NB4 (cell line): Measurements from ENCODE around the gene PCDHB13.
"Not testable (repeated sequence)": the region's sequence is repeated elsewhere in the genome, so short reads cannot be mapped to it uniquely, and the experiment has no call there.

Source experiments
- DNase-seq: peaks from one replicate; pipeline ENCODE4 v3.0.0; 2010; ENCODE audit warnings: low read depth
- H3K4me3 ChIP-seq: one replicate; pipeline ENCODE4 v1.5.1; 2011; ENCODE audit warnings: mild to moderate bottlenecking, low read depth, low read length, moderate library complexity
- MYC ChIP-seq: IDR thresholded peaks from 2 replicates; pipeline ENCODE4 v1.6.1; 2011; ENCODE audit warnings: low read depth, low read length
- POLR2A ChIP-seq: IDR thresholded peaks from 2 replicates; pipeline ENCODE4 v1.6.1; 2011; ENCODE audit warnings: mild to moderate bottlenecking; ENCODE audit not compliant: insufficient read length; ENCODE audit errors: extremely low read depth
- TF ChIP-seq, protein P1 (sequence below): IDR thresholded peaks from 2 replicates; pipeline ENCODE4 v1.6.1; 2011; ENCODE audit warnings: low read depth, low read length
- TF ChIP-seq, protein P2 (sequence below): IDR thresholded peaks from one replicate; pipeline ENCODE4 v1.5.1; 2012; ENCODE audit warnings: low read depth, low read length

Gene PCDHB13

DNA sequence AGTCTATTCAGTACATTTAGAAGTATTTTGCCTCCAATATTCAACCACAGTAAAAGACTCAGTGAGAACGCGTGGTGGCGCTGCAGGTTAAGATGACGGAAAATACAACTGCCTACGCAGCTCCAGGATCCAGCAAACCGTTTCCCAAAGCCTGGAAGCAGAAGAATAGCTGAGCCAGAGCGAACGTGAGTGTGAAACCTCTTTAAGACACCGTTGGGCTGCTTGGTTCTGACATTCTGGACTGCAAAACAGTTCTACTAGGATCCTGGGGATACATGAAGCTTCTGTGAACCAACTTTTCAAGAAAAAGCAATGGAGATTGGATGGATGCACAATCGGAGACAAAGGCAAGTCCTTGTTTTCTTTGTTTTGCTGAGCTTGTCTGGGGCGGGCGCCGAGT lies 31.5 kb upstream of the PCDHB13 start, which contains the start of gene PCDHB16:
TSS of gene PCDHB16 (plus strand) at position 140 of the 400 bp plus-strand sequence. CDS start at position 313, 173 bp downstream.
- TF ChIP-seq POLR2A (no peak), MYC (no peak)
- TF ChIP-seq, protein P1, sequence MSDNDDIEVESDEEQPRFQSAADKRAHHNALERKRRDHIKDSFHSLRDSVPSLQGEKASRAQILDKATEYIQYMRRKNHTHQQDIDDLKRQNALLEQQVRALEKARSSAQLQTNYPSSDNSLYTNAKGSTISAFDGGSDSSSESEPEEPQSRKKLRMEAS, result no peak
- TF ChIP-seq, protein P2, sequence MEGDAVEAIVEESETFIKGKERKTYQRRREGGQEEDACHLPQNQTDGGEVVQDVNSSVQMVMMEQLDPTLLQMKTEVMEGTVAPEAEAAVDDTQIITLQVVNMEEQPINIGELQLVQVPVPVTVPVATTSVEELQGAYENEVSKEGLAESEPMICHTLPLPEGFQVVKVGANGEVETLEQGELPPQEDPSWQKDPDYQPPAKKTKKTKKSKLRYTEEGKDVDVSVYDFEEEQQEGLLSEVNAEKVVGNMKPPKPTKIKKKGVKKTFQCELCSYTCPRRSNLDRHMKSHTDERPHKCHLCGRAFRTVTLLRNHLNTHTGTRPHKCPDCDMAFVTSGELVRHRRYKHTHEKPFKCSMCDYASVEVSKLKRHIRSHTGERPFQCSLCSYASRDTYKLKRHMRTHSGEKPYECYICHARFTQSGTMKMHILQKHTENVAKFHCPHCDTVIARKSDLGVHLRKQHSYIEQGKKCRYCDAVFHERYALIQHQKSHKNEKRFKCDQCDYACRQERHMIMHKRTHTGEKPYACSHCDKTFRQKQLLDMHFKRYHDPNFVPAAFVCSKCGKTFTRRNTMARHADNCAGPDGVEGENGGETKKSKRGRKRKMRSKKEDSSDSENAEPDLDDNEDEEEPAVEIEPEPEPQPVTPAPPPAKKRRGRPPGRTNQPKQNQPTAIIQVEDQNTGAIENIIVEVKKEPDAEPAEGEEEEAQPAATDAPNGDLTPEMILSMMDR, result no peak
- no peak for DNase-seq
- H3K4me3 ChIP-seq, result no peak within 1 kb of the TSS

DNA sequence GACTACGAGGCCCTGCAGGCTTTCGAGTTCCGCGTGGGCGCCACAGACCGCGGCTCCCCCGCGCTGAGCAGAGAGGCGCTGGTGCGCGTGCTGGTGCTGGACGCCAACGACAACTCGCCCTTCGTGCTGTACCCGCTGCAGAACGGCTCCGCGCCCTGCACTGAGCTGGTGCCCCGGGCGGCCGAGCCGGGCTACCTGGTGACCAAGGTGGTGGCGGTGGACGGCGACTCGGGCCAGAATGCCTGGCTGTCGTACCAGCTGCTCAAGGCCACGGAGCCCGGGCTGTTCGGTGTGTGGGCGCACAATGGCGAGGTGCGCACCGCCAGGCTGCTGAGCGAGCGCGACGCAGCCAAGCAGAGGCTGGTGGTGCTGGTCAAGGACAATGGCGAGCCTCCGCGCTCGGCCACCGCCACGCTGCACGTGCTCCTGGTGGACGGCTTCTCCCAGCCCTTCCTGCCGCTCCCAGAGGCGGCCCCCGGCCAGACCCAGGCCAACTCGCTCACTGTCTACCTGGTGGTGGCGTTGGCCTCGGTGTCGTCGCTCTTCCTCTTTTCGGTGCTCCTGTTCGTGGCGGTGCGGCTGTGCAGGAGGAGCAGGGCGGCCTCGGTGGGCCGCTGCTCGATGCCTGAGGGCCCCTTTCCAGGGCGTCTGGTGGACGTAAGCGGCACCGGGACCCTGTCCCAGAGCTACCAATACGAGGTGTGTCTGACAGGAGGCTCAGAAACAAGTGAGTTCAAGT lies 29.4 kb upstream of the PCDHB13 start:
- H3K4me3 ChIP-seq, DNase-seq: not testable (repeated sequence)

GRCh38 chr5:141186897-141187512 lies 26.7 kb upstream of the PCDHB13 start, which contains the start of gene PCDHB9:
PCDHB9 (plus strand) TSS chr5:141187161; CDS start chr5:141187319, 158 bp downstream.
- TF ChIP-seq, protein P1, result no peak
- TF ChIP-seq, protein P2, result peak; percentile 86
- TF ChIP-seq POLR2A (no peak), MYC (no peak)
- DNase-seq, result peak; percentile 75
- peak within 1 kb of the TSS; percentile 41 for H3K4me3 ChIP-seq

- not testable (repeated sequence) for DNase-seq
These were observed 25.0 kb upstream of the PCDHB13 start for GRCh38 chr5:141188682-141189081.

GRCh38 chr5:141189131-141189530 lies 24.6 kb upstream of the PCDHB13 start:
- not testable (repeated sequence) for DNase-seq

More at GRCh38 chr5:141188682-141189081, 25.0 kb upstream of the PCDHB13 start:
- not testable (repeated sequence) for H3K4me3 ChIP-seq

GRCh38 chr5:141192110-141192725 lies 21.5 kb upstream of the PCDHB13 start, which contains the start of gene PCDHB10:
PCDHB10 (plus strand) TSS chr5:141192353; CDS start chr5:141192553, 200 bp downstream.
- DNase-seq, result peak; percentile 61
- H3K4me3 ChIP-seq, result no peak within 1 kb of the TSS
- TF ChIP-seq, protein P1, result no peak
- TF ChIP-seq, protein P2, result peak; percentile 78

More at GRCh38 chr5:141189131-141189530, 24.6 kb upstream of the PCDHB13 start:
- not testable (repeated sequence) for H3K4me3 ChIP-seq

- DNase-seq, H3K4me3 ChIP-seq: not testable (repeated sequence)
These were observed 19.4 kb upstream of the PCDHB13 start for GRCh38 chr5:141194332-141194731.

GRCh38 chr5:141196363-141196762 lies 17.4 kb upstream of the PCDHB13 start:
- no peak overlapping the region for H3K4me3 ChIP-seq
- no peak for DNase-seq
- no peak for TF ChIP-seq MYC
- no peak for TF ChIP-seq POLR2A
- TF ChIP-seq, protein P2, result no peak
